Prostate gland (tissue), 2 donors: Measurements from ENCODE around the gene TBX18.

Experiments used
- CTCF ChIP-seq, 4 experiments: fragments of 200-600 bp in 2 of 4; fragments of 450-650 bp in 2 of 4; sonication (generic) in 2 of 4; IDR thresholded peaks; 1 replicate in 3 of 4; 2 replicates in 1 of 4; pipeline ENCODE4 v1.5.1; 2016 to 2019; ENCODE audit warnings: antibody characterized with exemption in 4 of 4, mild to moderate bottlenecking in 2 of 4, moderate library complexity in 2 of 4
- POLR2A ChIP-seq: fragments of 450-650 bp; IDR thresholded peaks from one replicate; pipeline ENCODE4 v1.6.1; 2016; ENCODE audit warnings: antibody characterized with exemption, mild to moderate bottlenecking
- POLR2AphosphoS5 ChIP-seq: sonication (generic); formaldehyde crosslinking; IDR thresholded peaks from one replicate; pipeline ENCODE4 v1.6.1; 2017; ENCODE audit warnings: antibody characterized with exemption

GRCh38 chr6:84731901-84732300 is 32.5 kb downstream of the TBX18 start:
- no peak for TF ChIP-seq CTCF (IDR thresholded peaks at IDR 0.05)
- TF ChIP-seq POLR2AphosphoS5: no peak
- TF ChIP-seq POLR2A: no peak
